IgD-negative memory B cell (primary cell): ENCODE measurements around the gene NAT10. TPM values are rescaled to one million over a fixed set of nuclear protein-coding genes. Genes with fewer than 3 reads are reported as not detected.
"Not testable (repeated sequence)": the region's sequence is repeated elsewhere in the genome, so short reads cannot be mapped to it uniquely, and the experiment has no call there.

Experiments used
- H3K27ac Mint-ChIP-seq, 3 donors: one replicate each; pipeline ENCODE4 v1.8.0; 2020 to 2022; ENCODE audit warnings: mild to moderate bottlenecking in 3 of 3, mixed read lengths in 3 of 3, moderate library complexity in 1 of 3
- H3K27me3 Mint-ChIP-seq: one replicate; pipeline ENCODE4 v1.8.0; 2021; ENCODE audit warnings: mixed read lengths
- H3K36me3 Mint-ChIP-seq: one replicate; pipeline ENCODE4 v1.8.0; 2020; ENCODE audit warnings: mild to moderate bottlenecking, mixed read lengths
- H3K4me1 Mint-ChIP-seq, 3 donors: one replicate each; pipeline ENCODE4 v1.8.0; 2020 to 2022; ENCODE audit warnings: mixed read lengths in 3 of 3, mild to moderate bottlenecking in 1 of 3
- H3K4me3 Mint-ChIP-seq, 4 donors: one replicate each; pipeline ENCODE4 v1.8.0; 2020 to 2022; ENCODE audit warnings: mild to moderate bottlenecking in 4 of 4, mixed read lengths in 4 of 4, moderate library complexity in 3 of 4
- H3K9me3 Mint-ChIP-seq, 3 donors: one replicate each; pipeline ENCODE4 v1.8.0; 2020 to 2021; ENCODE audit warnings: mixed read lengths in 3 of 3, mild to moderate bottlenecking in 1 of 3
- polyA plus RNA-seq: library from polyadenylated mRNA; unstranded; fragments of 300-500 nt; fragmentation: Illumina TruSeq; gene quantifications from one replicate; pipeline ENCODE4 v1.2.3, GENCODE V29; 2021

NAT10 gene
- 35.7 TPM for polyA plus RNA-seq

DNA sequence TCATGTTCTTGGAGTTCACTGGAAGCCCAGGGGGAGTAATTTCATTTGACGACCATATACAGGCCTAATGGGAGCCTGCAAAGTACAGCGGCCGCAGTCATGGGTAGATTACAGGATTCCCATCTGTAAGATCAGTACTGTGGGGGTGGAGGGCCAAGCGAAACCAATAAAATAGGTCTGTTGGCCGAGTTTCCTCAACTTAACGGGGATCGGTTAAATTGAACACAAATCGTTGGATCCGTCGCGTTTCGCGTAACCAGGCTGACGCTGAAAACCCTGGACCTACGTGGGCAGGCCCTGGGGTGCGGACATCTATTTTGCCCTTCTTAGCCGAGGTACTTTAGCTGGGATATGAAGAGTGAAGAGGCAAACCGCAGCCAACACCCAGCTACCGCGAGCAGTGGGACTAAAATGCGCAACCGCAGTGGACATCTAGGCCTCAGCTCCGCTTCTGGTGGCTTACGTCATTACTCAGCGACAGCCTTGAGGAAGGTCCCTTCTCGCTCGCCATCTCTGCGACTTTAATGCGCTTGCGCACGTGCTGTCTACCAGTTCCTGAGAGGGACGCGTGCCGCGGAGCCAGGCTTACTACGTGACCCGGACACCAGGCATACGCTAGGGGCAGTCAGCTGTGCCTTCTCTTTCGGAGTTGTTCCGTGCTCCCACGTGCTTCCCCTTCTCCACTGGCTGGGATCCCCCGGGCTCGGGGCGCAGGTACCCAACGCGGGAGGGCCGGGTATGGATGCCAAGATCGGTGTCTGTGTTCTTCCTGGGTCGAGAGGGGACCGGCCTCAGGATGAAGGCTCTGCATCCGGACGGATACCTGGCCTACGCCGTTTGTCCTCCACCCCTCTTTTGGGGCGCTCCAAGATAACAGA, at the start of gene NAT10:
Gene NAT10 (plus strand): TSS at position 551 of the 878 bp plus-strand sequence. CDS start 2,597 bp downstream, outside the sequence.
- H3K27ac Mint-ChIP-seq, result peak within 1 kb of the TSS; percentile 98 to 100 (median 99)
- peaks cover 33 to 44% (median 38%) of the 10 kb centered on the region in 3 donors for H3K4me1 Mint-ChIP-seq
- H3K4me3 Mint-ChIP-seq, result peak within 1 kb of the TSS; percentile 95 to 99 (median 98)
- no peaks in the 10 kb centered on the region for H3K9me3 Mint-ChIP-seq
- H3K27me3 Mint-ChIP-seq, result no peaks in the 10 kb centered on the region
- no peaks in the 10 kb centered on the region for H3K36me3 Mint-ChIP-seq

DNA sequence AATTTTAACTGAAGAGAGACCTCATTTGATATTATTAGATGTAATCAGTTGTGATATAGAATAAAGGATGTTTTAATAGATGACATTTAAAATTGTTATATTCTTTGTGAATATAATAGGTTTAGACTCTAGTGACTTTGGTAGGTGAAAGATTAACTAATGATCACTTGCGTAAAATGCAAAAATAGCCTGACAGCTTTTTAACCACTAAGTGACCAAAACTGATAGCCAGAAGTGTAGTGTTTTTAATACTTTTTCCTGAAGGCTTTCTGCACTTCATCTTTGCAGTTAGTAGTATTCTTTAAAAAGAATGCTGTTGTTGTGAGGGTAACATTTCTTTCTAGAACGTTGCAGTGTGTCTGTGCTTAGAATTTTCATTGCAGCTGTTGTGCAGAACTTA, 48.8 kb upstream of the NAT10 start:
- H3K27ac Mint-ChIP-seq, result peak overlapping the region in 1 of 3 donors; percentile 51
- H3K27me3 Mint-ChIP-seq, result no peaks in the 10 kb centered on the region
- H3K4me3 Mint-ChIP-seq, result peak overlapping the region in 2 of 4 donors; percentile 9 to 25

DNA sequence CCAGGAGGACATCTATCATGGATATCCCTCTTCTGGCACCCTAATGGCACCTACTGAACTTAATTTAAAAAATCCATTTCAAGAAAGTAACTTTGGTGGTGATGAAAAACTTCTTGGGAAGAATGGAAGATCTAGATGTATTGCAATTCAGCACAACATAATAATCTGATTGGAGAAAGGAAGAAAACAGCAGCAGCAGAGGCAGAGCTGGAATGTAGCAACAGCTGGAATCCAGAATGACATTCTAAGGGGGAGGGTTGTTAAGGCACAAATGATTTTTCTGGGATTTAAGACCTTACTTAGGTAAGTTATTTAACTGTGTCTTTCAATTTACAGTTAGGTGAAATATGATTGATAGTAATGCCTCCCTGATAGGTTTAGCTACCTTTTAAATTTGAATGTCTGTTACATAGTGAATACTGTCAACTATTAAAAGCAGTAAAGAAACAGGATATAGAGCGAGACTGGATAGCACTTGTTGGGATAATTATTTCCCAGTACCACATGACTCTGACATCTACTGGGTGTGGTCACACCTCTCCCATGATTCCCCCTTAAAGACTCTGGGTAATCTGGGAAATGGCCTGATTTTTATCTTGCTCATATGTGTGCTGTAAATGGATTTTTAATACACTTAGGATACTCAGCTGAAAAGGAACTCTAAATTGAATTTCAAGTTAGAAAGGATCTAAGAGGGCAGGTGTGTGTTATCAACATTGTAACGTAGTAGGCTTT, 42.2 kb upstream of the NAT10 start:
- Mint-ChIP-seq H3K36me3 (no peaks in the 10 kb centered on the region), H3K4me3 (peak overlapping the region in 1 of 4 donors; percentile 49), H3K27ac (peak overlapping the region; percentile 15 to 65 (median 42)), H3K4me1 (peaks cover 49 to 59% (median 52%) of the 10 kb centered on the region in 3 donors), H3K9me3 (no peaks in the 10 kb centered on the region), H3K27me3 (no peaks in the 10 kb centered on the region)

More for the DNA sequence above, 48.8 kb upstream of the NAT10 start:
- Mint-ChIP-seq H3K36me3 (no peaks in the 10 kb centered on the region), H3K9me3 (no peaks in the 10 kb centered on the region), H3K4me1 (peaks cover 32 to 41% (median 35%) of the 10 kb centered on the region in 3 donors)

DNA sequence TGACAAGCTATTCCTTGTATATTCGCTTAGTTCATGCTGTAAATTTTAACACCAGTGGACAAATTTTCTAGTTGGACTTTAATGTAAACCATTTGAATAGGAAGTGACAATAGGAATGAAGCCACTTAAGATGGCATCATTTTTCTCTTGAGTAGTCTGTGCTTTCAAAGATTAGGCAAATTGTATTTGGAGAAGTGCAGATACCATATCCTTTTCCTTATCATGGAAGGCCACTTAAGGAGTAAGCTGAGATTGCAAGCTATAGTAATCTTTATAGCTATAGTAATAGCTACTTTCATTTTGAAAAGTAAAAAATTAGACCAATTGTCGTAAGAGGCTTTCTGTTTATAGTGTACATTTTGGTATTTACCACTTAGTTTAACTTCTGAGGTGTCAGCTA, 41.1 kb upstream of the NAT10 start:
- Mint-ChIP-seq H3K9me3 (no peaks in the 10 kb centered on the region), H3K4me1 (peaks cover 45 to 54% (median 46%) of the 10 kb centered on the region in 3 donors), H3K36me3 (no peaks in the 10 kb centered on the region), H3K27ac (peak overlapping the region in 1 of 3 donors; percentile 74), H3K4me3 (peak overlapping the region in 2 of 4 donors; percentile 12 to 58), H3K27me3 (no peaks in the 10 kb centered on the region)

DNA sequence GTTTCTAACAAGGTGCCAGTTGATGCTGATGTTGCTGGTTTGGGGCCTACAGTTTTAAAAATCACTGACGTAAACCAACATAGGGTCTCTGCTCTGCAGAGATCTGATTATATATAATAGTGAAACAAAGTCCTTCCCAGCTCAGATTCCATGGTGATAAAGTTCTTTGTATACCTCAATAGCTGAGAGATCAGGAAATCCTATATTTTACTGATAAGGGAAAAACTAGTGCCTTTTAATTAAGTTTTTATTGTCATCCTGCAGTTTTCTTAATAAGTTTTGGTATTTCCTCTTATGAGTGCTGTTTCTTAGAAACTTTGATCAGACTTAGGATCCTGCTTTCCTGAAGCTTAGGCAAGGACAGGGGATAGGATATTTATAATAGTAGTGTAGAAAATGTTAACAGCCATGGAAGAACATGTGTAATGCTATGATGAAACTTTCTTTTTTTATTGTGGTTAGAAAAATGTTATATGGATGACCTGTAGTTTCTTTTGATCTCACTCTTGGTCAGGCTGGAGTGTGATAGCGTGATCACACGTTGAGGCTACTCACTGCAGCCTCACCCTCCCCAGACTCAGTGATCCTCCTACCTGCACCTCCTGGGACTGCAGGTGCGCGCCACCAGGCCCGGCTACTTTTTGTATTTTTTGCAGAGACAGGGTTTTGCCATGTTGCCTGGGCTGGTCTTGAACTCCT, 39.8 kb upstream of the NAT10 start:
- H3K27me3 Mint-ChIP-seq, result no peaks in the 10 kb centered on the region
- peaks cover 44 to 50% (median 48%) of the 10 kb centered on the region in 3 donors for H3K4me1 Mint-ChIP-seq
- H3K36me3 Mint-ChIP-seq, result no peaks in the 10 kb centered on the region
- H3K4me3 Mint-ChIP-seq, result peak overlapping the region in 2 of 4 donors; percentile 17 to 72
- H3K27ac Mint-ChIP-seq, result peak overlapping the region; percentile 6 to 74 (median 50)
- H3K9me3 Mint-ChIP-seq, result no peaks in the 10 kb centered on the region

DNA sequence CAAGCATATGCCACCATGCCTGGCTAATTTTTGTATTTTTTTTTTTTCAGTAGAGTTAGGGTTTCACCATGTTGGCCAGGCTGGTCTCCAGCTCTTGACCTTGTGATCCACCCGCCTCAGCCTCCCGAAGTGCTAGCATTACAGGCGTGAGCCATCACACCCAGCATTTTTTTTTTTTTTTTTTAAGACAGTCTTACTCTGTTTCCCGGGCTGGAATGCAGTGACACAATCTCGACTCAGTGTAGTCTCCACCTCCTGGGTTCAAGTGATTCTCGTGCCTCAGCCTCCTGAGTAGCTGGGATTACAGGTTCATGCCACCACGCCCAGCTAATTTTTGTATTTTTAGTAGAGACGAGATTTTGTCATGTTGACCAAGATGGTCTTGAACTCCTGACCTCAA, 38.7 kb upstream of the NAT10 start:
- peak overlapping the region; percentile 80 to 86 (median 81) for H3K27ac Mint-ChIP-seq
- H3K4me3 Mint-ChIP-seq, result peak overlapping the region in 2 of 4 donors; percentile 65 to 83
- H3K9me3 Mint-ChIP-seq, H3K36me3 Mint-ChIP-seq, H3K27me3 Mint-ChIP-seq: not testable (repeated sequence)
- peaks cover 48 to 50% (median 49%) of the 10 kb centered on the region in 3 donors for H3K4me1 Mint-ChIP-seq

DNA sequence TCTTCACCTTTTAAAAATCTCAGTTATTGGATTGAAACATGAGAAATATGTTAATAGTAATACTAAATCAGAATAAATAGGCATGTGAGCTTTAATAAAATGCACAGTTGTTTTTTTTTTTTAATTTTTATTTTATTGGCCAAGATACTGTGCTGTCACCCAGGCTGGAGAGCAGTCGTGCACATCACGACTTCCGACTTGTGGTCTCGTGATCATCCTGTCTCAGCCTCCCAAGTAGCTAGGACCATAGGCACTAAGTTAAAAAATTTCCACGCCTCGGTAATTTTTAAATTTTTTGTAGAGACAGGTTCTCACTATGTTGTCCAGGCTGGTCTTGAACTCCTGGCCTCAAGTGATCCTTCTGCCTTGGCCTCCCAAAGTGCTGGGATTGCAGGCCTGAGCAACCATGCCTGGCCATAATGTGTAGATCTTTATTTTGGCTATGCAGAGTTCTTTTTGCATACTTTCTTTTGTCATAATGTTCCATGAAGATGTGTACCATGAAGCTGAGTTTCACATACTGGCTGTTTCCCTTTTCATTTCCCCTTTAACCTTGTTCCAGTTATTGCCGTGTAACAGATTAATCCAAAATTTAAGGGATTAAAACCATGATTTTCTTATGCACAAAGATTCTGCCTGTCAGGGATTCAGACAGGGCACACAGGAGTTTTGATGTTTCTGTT, 37.9 kb upstream of the NAT10 start:
- H3K27ac Mint-ChIP-seq, result peak overlapping the region; percentile 80 to 86 (median 81)
- H3K27me3 Mint-ChIP-seq, result no peaks in the 10 kb centered on the region
- H3K36me3 Mint-ChIP-seq, result no peaks in the 10 kb centered on the region
- peak overlapping the region in 3 of 4 donors; percentile 9 to 83 (median 65) for H3K4me3 Mint-ChIP-seq
- H3K4me1 Mint-ChIP-seq, result peaks cover 46 to 50% (median 48%) of the 10 kb centered on the region in 3 donors
- no peaks in the 10 kb centered on the region for H3K9me3 Mint-ChIP-seq

DNA sequence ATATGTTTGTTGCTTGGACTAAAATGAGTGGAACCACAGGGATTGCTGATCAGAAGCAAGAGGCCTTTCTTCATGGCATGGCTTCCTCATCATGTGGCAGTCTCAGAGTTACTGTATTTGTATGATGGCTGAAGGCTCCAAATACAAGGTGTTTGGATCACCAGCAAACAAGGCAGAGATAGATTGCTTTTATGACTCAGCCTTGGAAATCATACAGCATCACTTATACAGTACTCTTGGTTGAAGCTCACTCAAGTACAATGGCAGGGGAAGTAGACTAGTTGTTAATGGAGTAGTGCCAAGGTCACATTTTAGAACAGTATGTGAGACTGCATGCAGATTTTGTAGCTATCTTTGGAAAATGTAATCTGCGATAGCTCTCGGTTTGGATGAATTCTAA, 37.3 kb upstream of the NAT10 start:
- H3K27me3 Mint-ChIP-seq, result no peaks in the 10 kb centered on the region
- H3K9me3 Mint-ChIP-seq, result no peaks in the 10 kb centered on the region
- peak overlapping the region in 2 of 4 donors; percentile 65 to 83 for H3K4me3 Mint-ChIP-seq
- peak overlapping the region in 2 of 3 donors; percentile 80 to 86 for H3K27ac Mint-ChIP-seq
- peaks cover 2% of the 10 kb centered on the region for H3K36me3 Mint-ChIP-seq
- peaks cover 43 to 47% (median 47%) of the 10 kb centered on the region in 3 donors for H3K4me1 Mint-ChIP-seq

DNA sequence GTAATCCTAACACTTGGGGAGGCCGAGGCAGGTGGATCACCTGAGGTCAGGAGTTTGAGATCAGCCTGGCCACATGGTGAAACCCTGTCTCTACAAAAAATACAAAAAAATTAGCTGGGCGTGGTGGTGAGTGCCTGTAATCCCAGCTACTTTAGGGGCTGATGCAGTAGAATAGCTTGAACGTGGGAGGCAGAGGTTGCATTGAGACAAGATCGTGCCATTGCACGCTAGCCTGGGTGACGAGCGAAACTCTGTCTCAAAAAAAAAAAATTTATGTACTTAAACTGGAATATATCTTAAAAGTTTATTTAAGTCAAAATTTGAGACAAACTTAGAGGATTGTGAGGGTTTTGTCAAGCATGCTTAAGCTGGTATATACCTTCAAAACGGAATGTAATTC, 34.1 kb upstream of the NAT10 start:
- not testable (repeated sequence) for H3K27me3 Mint-ChIP-seq, H3K9me3 Mint-ChIP-seq, H3K27ac Mint-ChIP-seq, H3K4me3 Mint-ChIP-seq, H3K36me3 Mint-ChIP-seq
- H3K4me1 Mint-ChIP-seq, result peaks cover 33 to 41% (median 34%) of the 10 kb centered on the region in 3 donors

DNA sequence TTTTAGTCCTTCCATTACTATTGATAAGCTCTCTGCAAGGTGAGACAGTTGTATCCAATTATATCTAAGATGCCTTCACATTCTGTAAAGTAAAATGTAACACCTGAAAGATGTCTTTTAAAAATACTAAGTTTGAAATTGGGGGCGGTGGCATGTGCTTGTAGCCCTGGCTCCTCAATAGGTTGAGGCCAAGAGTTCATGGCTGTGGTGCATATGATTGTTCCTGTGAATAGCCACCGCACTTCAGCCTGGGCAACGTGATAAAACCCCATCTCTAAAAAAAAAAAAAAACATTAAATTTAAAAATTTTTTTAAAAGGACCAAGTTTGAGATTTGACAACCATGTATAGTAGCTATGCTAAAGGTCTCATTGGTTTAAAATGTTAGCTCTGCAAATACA, 33.4 kb upstream of the NAT10 start:
- Mint-ChIP-seq H3K36me3 (peaks cover 3% of the 10 kb centered on the region), H3K27ac (no peak overlapping the region), H3K4me1 (peaks cover 30 to 37% (median 30%) of the 10 kb centered on the region in 3 donors), H3K27me3 (no peaks in the 10 kb centered on the region), H3K9me3 (no peaks in the 10 kb centered on the region), H3K4me3 (no peak overlapping the region)

DNA sequence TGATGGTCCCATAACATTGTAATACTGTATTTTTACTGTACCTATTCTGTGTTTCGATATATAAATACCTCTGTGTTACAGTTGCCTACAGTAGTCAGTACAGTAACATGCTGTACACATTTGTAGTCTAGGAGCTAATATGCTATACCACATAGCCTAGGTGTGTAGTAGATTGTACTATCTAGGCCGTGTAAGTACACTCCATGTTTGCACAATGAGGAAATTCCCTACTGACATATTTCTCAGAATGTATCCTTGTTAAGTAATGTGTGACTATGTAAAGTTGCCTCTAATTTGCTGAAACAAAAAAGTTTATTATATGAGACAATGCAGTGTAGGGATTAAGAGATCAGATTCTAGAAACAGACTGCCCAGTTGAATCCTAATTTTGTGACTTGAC, 32.6 kb upstream of the NAT10 start:
- H3K4me1 Mint-ChIP-seq, result peaks cover 22 to 31% (median 22%) of the 10 kb centered on the region in 3 donors
- H3K9me3 Mint-ChIP-seq, result no peaks in the 10 kb centered on the region
- H3K27ac Mint-ChIP-seq, result no peak overlapping the region
- H3K36me3 Mint-ChIP-seq, result peaks cover 3% of the 10 kb centered on the region
- H3K27me3 Mint-ChIP-seq, result no peaks in the 10 kb centered on the region
- no peak overlapping the region for H3K4me3 Mint-ChIP-seq

DNA sequence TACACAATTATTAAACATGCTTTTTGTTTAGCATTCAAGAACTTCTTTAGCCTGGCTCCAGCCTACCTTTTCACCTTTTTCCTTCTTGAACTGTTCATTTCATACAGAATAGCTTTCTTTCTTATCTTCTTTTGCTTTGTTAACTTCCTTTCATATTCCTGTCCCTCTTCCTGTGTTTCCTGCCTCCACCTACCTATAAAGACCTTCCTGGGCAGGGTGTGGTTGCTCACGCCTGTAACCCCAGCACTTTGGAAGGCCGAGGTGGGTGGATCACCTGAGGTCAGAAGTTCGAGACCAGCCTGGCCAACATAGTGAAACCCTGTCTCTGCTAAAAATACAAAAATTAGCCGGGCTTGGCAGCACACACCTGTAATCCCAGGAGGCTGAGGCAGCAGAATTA, 31.0 kb upstream of the NAT10 start:
- Mint-ChIP-seq H3K36me3 (peaks cover 3% of the 10 kb centered on the region), H3K27me3 (no peaks in the 10 kb centered on the region), H3K4me3 (peak overlapping the region in 1 of 4 donors; percentile 28), H3K27ac (peak overlapping the region in 1 of 3 donors; percentile 91), H3K9me3 (no peaks in the 10 kb centered on the region), H3K4me1 (peaks cover 19 to 23% (median 19%) of the 10 kb centered on the region in 3 donors)

DNA sequence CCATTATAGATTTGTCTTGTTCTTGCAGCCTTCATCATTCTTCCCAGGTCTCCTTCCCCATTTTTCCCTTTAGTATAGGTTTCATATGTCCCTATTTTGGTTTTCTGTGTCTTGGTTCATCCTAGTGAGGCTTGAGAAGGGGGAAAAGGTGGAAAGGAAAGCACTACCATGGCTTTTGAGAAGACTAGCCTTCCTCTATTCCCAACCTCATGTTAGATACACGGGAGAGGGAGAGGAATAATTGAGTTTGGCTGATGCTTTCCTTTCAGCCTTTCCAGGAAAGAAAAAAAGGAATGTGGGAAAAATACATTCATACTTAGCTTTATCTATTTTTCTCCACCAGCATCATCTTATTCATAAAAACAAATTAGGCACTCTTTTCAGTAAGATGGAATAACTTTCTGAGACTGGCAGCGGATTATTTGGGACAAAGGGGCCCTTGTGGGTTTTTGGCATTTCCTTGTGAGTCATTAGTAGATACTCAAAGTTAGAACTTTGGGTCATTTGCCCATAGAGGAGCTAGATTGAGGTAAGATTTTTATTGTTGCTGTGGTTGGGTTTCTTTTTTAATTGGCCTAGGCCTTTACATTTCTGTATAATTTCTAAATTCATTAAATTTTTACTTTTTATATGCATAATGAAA, 30.1 kb upstream of the NAT10 start:
- Mint-ChIP-seq H3K27me3 (no peaks in the 10 kb centered on the region), H3K4me3 (peak overlapping the region in 1 of 4 donors; percentile 29), H3K4me1 (peaks cover 17 to 22% (median 18%) of the 10 kb centered on the region in 3 donors), H3K9me3 (no peaks in the 10 kb centered on the region), H3K36me3 (peaks cover 3% of the 10 kb centered on the region), H3K27ac (no peak overlapping the region)

DNA sequence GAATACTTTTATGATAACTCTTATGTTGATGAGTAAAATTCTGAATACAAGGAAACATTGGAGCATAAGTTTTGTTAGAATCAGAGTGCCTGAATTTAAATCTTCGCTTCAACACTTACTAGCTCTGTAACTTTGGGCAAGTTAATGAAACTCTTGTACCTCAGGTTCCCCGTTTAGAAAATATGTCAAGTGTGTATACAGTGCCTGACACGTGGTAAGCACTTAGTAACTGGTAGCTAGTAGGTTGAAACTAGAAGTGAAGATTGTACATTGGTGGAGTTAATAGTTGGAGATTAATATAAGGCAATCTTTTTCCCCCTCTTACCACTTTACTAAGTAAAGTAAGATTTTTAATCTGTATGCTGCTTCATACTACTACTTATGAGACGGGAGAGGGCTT, 24.8 kb upstream of the NAT10 start:
- H3K4me1 Mint-ChIP-seq, result peaks cover 0 to 13% (median 3%) of the 10 kb centered on the region in 3 donors
- H3K4me3 Mint-ChIP-seq, result no peak overlapping the region
- no peaks in the 10 kb centered on the region for H3K9me3 Mint-ChIP-seq
- no peak overlapping the region for H3K27ac Mint-ChIP-seq
- no peaks in the 10 kb centered on the region for H3K27me3 Mint-ChIP-seq
- peaks cover 3% of the 10 kb centered on the region for H3K36me3 Mint-ChIP-seq
